ENCODE measurements around the gene TNFRSF6B. TPM values are rescaled to one million over a fixed set of nuclear protein-coding genes. Genes with fewer than 3 reads are reported as not detected.

TNFRSF6B gene
- total RNA-seq, 1 donor from 2014 or later, result not detected

DNA sequence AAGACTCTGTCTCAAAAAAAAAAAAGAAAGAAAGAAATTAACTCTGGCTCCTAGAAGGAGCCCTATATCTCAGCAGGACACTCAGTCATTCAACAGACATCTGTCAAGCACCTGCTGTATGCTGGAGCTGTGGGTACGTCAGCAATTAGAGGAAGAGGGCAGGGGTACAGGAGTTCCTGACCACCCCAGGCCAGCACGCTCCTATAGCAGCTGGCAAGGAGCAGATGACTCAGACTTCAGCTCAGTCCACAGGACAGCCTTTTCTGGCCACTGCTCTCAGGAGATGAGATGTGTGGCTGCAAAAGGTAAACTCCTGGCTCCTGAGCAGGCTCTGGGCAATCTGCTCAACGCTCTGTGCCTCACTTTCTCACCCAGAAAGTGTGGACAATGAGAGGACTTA is 40.0 kb upstream of the TNFRSF6B start:
- Mint-ChIP-seq H3K4me1 (ENCODE audit: unreplicated experiment) (peaks cover 20% of the 10 kb centered on the region), H3K4me3 (ENCODE audit: unreplicated experiment) (no peak overlapping the region)
- TF ChIP-seq, protein P1, sequence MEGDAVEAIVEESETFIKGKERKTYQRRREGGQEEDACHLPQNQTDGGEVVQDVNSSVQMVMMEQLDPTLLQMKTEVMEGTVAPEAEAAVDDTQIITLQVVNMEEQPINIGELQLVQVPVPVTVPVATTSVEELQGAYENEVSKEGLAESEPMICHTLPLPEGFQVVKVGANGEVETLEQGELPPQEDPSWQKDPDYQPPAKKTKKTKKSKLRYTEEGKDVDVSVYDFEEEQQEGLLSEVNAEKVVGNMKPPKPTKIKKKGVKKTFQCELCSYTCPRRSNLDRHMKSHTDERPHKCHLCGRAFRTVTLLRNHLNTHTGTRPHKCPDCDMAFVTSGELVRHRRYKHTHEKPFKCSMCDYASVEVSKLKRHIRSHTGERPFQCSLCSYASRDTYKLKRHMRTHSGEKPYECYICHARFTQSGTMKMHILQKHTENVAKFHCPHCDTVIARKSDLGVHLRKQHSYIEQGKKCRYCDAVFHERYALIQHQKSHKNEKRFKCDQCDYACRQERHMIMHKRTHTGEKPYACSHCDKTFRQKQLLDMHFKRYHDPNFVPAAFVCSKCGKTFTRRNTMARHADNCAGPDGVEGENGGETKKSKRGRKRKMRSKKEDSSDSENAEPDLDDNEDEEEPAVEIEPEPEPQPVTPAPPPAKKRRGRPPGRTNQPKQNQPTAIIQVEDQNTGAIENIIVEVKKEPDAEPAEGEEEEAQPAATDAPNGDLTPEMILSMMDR (IDR thresholded peaks at IDR 0.05; ENCODE audit: unreplicated experiment), result no peak

GRCh38 chr20:63657260-63657936 is 39.1 kb upstream of the TNFRSF6B start:
- peaks cover 15% of the 10 kb centered on the region for H3K27me3 Mint-ChIP-seq (ENCODE audit: unreplicated experiment)

More for the DNA sequence above, 40.0 kb upstream of the TNFRSF6B start:
- no peak overlapping the region for H3K27ac Mint-ChIP-seq (ENCODE audit: unreplicated experiment)
- H3K27me3 Mint-ChIP-seq (ENCODE audit: unreplicated experiment), result peaks cover 13% of the 10 kb centered on the region
- H3K9me3 Mint-ChIP-seq (ENCODE audit: unreplicated experiment), result no peaks in the 10 kb centered on the region
- DNase-seq (ENCODE audit: low spot score), result no peak
- H3K36me3 Mint-ChIP-seq (ENCODE audit: low read depth, unreplicated experiment), result no peaks in the 10 kb centered on the region

GRCh38 chr20:63657937-63658748 is 38.3 kb upstream of the TNFRSF6B start, which contains the start of gene RTEL1:
RTEL1 (plus strand) TSS chr20:63658312; CDS start chr20:63659403, 1,091 bp downstream.
- H3K36me3 Mint-ChIP-seq (ENCODE audit: low read depth, unreplicated experiment), result no peaks in the 10 kb centered on the region
- H3K4me1 Mint-ChIP-seq (ENCODE audit: unreplicated experiment), result peaks cover 18% of the 10 kb centered on the region
- peak; percentile 93 for DNase-seq (ENCODE audit: low spot score)
- H3K9me3 Mint-ChIP-seq (ENCODE audit: unreplicated experiment), result no peaks in the 10 kb centered on the region
- H3K27ac Mint-ChIP-seq (ENCODE audit: unreplicated experiment), result peak within 1 kb of the TSS; percentile 86
- TF ChIP-seq, protein P1 (IDR thresholded peaks at IDR 0.05; ENCODE audit: unreplicated experiment), result no peak
- H3K27me3 Mint-ChIP-seq (ENCODE audit: unreplicated experiment), result peaks cover 17% of the 10 kb centered on the region
- peak within 1 kb of the TSS; percentile 96 for H3K4me3 Mint-ChIP-seq (ENCODE audit: unreplicated experiment)

More at GRCh38 chr20:63657260-63657936, 39.1 kb upstream of the TNFRSF6B start:
- Mint-ChIP-seq H3K36me3 (ENCODE audit: low read depth, unreplicated experiment) (no peaks in the 10 kb centered on the region), H3K4me1 (ENCODE audit: unreplicated experiment) (peaks cover 18% of the 10 kb centered on the region), H3K9me3 (ENCODE audit: unreplicated experiment) (no peaks in the 10 kb centered on the region), H3K4me3 (ENCODE audit: unreplicated experiment) (peak overlapping the region; percentile 96), H3K27ac (ENCODE audit: unreplicated experiment) (no peak overlapping the region)
- DNase-seq (ENCODE audit: low spot score), result no peak
- TF ChIP-seq, protein P1 (IDR thresholded peaks at IDR 0.05; ENCODE audit: unreplicated experiment), result no peak

GRCh38 chr20:63658749-63659187 is 37.7 kb upstream of the TNFRSF6B start:
- TF ChIP-seq, protein P1 (IDR thresholded peaks at IDR 0.05; ENCODE audit: unreplicated experiment), result no peak
- H3K27ac Mint-ChIP-seq (ENCODE audit: unreplicated experiment), result no peak overlapping the region
- H3K9me3 Mint-ChIP-seq (ENCODE audit: unreplicated experiment), result no peaks in the 10 kb centered on the region
- no peak for DNase-seq (ENCODE audit: low spot score)
- peaks cover 18% of the 10 kb centered on the region for H3K4me1 Mint-ChIP-seq (ENCODE audit: unreplicated experiment)
- peak overlapping the region; percentile 96 for H3K4me3 Mint-ChIP-seq (ENCODE audit: unreplicated experiment)
- peaks cover 18% of the 10 kb centered on the region for H3K27me3 Mint-ChIP-seq (ENCODE audit: unreplicated experiment)
- H3K36me3 Mint-ChIP-seq (ENCODE audit: low read depth, unreplicated experiment), result no peaks in the 10 kb centered on the region

All from endothelial cell (in vitro differentiated cells).